Measurements from ENCODE around the gene PAK1. TPM values are rescaled to one million over a fixed set of nuclear protein-coding genes. Genes with fewer than 3 reads are reported as not detected.

PAK1 gene
- total RNA-seq, 2 donors from 2014 or later: 12.5 to 15.2 TPM

DNA sequence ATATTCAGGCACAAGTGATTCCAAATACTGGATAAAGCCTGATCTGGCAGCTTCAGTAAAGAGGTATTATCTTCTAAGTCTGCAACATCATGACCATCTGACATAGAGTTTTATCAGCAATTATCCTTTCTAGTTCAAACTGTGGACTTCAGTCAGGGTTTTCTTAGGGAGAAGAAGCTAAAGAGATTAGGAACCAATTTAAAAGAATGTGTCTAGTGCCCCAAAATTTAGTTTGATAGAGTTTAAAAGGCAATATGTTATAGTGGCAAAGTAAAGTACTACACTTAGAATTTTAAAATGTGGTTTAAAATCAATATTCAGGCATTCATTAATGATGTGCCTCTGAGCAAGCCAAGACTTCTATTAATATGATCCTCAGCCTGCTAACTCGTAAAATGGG lies 5.4 kb downstream of the PAK1 start:
- no peaks in the 10 kb centered on the region for H3K36me3 ChIP-seq
- H3K27ac ChIP-seq: no peak overlapping the region
- TF ChIP-seq, protein P1, sequence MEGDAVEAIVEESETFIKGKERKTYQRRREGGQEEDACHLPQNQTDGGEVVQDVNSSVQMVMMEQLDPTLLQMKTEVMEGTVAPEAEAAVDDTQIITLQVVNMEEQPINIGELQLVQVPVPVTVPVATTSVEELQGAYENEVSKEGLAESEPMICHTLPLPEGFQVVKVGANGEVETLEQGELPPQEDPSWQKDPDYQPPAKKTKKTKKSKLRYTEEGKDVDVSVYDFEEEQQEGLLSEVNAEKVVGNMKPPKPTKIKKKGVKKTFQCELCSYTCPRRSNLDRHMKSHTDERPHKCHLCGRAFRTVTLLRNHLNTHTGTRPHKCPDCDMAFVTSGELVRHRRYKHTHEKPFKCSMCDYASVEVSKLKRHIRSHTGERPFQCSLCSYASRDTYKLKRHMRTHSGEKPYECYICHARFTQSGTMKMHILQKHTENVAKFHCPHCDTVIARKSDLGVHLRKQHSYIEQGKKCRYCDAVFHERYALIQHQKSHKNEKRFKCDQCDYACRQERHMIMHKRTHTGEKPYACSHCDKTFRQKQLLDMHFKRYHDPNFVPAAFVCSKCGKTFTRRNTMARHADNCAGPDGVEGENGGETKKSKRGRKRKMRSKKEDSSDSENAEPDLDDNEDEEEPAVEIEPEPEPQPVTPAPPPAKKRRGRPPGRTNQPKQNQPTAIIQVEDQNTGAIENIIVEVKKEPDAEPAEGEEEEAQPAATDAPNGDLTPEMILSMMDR (IDR thresholded peaks at IDR 0.05): no peak
- DNase-seq (ENCODE audit: low spot score): no peak
- H3K9me3 ChIP-seq: no peaks in the 10 kb centered on the region
- H3K4me3 ChIP-seq: no peak overlapping the region
- H3K27me3 ChIP-seq: no peaks in the 10 kb centered on the region
- H3K4me1 ChIP-seq: peaks cover 0 to 8% of the 10 kb centered on the region in 2 donors

DNA sequence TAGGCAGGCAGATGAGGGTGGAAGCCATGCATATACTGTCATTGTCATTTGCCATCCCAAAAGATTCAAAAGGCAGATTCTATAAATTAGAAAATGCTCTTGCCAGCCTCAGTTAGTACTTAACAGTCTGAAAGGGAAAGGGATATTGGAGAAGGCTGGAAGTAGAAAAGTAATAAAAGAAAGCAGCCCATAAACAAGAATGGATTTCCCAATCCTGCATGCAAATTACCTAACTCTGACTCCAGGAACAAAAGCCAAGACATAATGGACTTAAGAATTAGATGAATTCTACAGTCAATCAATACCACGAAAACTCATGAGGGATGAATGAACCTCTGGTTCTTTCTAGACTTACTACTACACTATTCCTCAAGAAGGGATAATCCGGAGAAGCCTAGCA lies 5.9 kb downstream of the PAK1 start:
- peaks cover 0 to 3% of the 10 kb centered on the region in 2 donors for H3K4me1 ChIP-seq
- H3K4me3 ChIP-seq: no peak overlapping the region
- DNase-seq (ENCODE audit: low spot score): no peak
- no peaks in the 10 kb centered on the region for H3K27me3 ChIP-seq
- H3K27ac ChIP-seq: no peak overlapping the region
- H3K9me3 ChIP-seq: no peaks in the 10 kb centered on the region
- TF ChIP-seq, protein P1 (IDR thresholded peaks at IDR 0.05): no peak
- H3K36me3 ChIP-seq: no peaks in the 10 kb centered on the region

DNA sequence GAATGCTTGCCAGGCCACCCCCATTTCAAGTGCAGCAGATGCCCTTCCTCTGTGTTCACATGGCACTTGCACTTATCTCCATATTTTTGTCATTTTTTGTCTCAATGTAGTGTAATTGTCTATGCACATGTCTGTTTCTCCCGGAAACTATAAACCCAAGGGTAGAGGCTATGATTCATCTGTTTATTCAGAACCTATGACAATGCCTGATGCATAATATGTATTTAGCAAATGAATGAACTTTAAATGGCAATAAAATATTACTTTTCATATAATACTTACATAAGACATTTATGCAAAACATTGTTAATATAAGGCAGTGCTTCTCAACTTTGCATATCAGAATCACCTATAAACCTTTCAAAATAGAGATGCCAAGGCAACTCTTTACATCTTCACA lies 6.7 kb downstream of the PAK1 start:
- H3K4me1 ChIP-seq: no peaks in the 10 kb centered on the region
- H3K36me3 ChIP-seq: no peaks in the 10 kb centered on the region
- no peak overlapping the region for H3K4me3 ChIP-seq
- H3K9me3 ChIP-seq: no peaks in the 10 kb centered on the region
- TF ChIP-seq, protein P1 (IDR thresholded peaks at IDR 0.05): no peak
- H3K27me3 ChIP-seq: no peaks in the 10 kb centered on the region
- H3K27ac ChIP-seq: no peak overlapping the region
- DNase-seq (ENCODE audit: low spot score): no peak

- Histone ChIP-seq H3K27me3 (no peaks in the 10 kb centered on the region), H3K9me3 (no peaks in the 10 kb centered on the region), H3K4me1 (no peaks in the 10 kb centered on the region), H3K36me3 (no peaks in the 10 kb centered on the region), H3K4me3 (no peak overlapping the region), H3K27ac (no peak overlapping the region)
- TF ChIP-seq, protein P1 (IDR thresholded peaks at IDR 0.05): no peak
- no peak for DNase-seq (ENCODE audit: low spot score)
Observed at GRCh38 chr11:77457340-77457739, 16.6 kb downstream of the PAK1 start.

DNA sequence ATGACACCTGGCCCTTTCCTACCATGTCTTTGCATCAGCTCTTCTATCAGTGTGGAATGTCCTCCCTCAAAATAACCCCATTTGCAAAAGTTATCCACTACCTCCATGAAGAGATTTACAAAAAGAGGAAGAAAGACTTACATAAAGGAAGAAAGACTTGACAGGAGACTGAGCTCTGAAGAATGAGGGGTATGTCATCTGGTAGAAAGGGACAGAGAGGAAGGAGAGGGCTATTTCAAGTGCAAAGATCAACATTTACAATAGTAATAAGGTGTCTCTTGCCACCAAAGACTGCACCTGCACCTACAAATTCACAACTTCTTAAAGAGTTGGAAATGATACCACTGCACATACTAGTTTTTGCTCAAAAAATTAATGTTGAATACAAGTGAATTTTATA lies 18.2 kb downstream of the PAK1 start:
- no peaks in the 10 kb centered on the region for H3K9me3 ChIP-seq
- H3K27me3 ChIP-seq: no peaks in the 10 kb centered on the region
- no peak overlapping the region for H3K4me3 ChIP-seq
- no peaks in the 10 kb centered on the region for H3K36me3 ChIP-seq
- H3K27ac ChIP-seq: no peak overlapping the region
- H3K4me1 ChIP-seq: no peaks in the 10 kb centered on the region
- DNase-seq (ENCODE audit: low spot score): no peak
- TF ChIP-seq, protein P1 (IDR thresholded peaks at IDR 0.05): no peak

GRCh38 chr11:77454867-77455655 lies 18.8 kb downstream of the PAK1 start:
- TF ChIP-seq, protein P1 (IDR thresholded peaks at IDR 0.05): no peak
- no peak overlapping the region for H3K4me3 ChIP-seq
- H3K27ac ChIP-seq: no peak overlapping the region
- no peaks in the 10 kb centered on the region for H3K27me3 ChIP-seq
- no peak for DNase-seq (ENCODE audit: low spot score)
- H3K36me3 ChIP-seq: no peaks in the 10 kb centered on the region
- no peaks in the 10 kb centered on the region for H3K9me3 ChIP-seq
- H3K4me1 ChIP-seq: no peaks in the 10 kb centered on the region

Data from right atrium auricular region (tissue), 2 donors.